ENCODE data around the gene ZBTB17.
"Not testable (repeated sequence)": the region's sequence is repeated elsewhere in the genome, so short reads cannot be mapped to it uniquely, and the experiment has no call there.

ZBTB17 gene

DNA sequence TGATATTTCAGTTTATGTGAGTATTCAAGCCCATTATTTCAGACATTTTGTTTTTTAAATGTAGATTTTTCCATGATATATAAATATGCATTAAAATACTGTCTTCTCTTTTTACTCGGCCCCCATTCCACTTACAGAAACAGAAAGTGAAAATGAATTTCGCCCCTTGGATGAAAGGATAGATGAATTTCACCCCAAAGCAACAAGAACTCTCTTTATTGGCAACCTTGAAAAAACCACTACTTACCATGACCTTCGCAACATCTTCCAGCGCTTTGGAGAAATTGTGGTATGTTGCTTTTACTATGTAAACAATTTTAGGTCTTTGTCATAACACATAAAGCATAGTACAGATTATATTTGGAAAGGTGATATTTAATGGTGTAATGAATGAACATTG is 59.9 kb downstream of the ZBTB17 start:
- DNase-seq (ENCODE audit: insufficient read length, low spot score) (no peak), FAIRE-seq (no peak)
- TF ChIP-seq SPI1 (IDR thresholded peaks at IDR 0.05; ENCODE audit: low read depth, low read length) (no peak), PAX5 (IDR thresholded peaks at IDR 0.05; ENCODE audit: insufficient read depth, low read length, severe bottlenecking) (no peak), POLR2A (IDR thresholded peaks at IDR 0.05; ENCODE audit: low read depth, low read length) (no peak), POU2F2 (IDR thresholded peaks at IDR 0.05; ENCODE audit: low read depth, low read length) (no peak), POLR2AphosphoS5 (IDR thresholded peaks at IDR 0.05; ENCODE audit: low read depth, low read length) (no peak), TAF1 (IDR thresholded peaks at IDR 0.05; ENCODE audit: low read depth, low read length) (no peak)

DNA sequence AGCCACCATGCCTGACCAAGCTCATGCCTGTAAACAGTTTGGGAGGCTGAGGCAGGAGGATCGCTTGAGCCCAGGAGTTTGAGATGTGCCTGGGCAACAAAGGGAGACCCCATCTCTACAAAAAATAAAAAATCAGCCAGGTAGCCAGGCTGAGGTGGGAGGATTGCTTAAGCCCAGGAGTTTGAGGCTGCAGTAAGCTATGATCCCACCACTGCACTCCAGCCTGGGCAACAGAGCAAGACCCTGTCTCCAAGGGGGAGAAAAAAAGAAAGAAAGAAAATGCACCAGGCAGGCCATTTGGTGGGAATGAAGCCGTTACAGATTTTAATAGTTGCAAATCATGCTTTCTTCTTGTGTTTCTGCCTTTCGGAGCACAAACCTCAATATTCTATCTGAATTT is 62.3 kb downstream of the ZBTB17 start:
- FAIRE-seq; DNase-seq (ENCODE audit: insufficient read length, low spot score): not testable (repeated sequence)

- no peak for FAIRE-seq
- no peak for DNase-seq (ENCODE audit: insufficient read length, low spot score)
- TF ChIP-seq POLR2AphosphoS5 (IDR thresholded peaks at IDR 0.05; ENCODE audit: low read depth, low read length) (no peak), POLR2A (IDR thresholded peaks at IDR 0.05; ENCODE audit: low read depth, low read length) (no peak)
Measured at GRCh38 chr1:15911927-15912326, 64.0 kb downstream of the ZBTB17 start.

- TF ChIP-seq POLR2AphosphoS5 (IDR thresholded peaks at IDR 0.05; ENCODE audit: low read depth, low read length) (no peak), PAX5 (IDR thresholded peaks at IDR 0.05; ENCODE audit: insufficient read depth, low read length, severe bottlenecking) (no peak), POU2F2 (IDR thresholded peaks at IDR 0.05; ENCODE audit: low read depth, low read length) (no peak), SPI1 (IDR thresholded peaks at IDR 0.05; ENCODE audit: low read depth, low read length) (no peak), TAF1 (IDR thresholded peaks at IDR 0.05; ENCODE audit: low read depth, low read length) (no peak), POLR2A (IDR thresholded peaks at IDR 0.05; ENCODE audit: low read depth, low read length) (no peak)
- DNase-seq (ENCODE audit: insufficient read length, low spot score) (no peak), FAIRE-seq (peak; percentile 9)
Measured at GRCh38 chr1:15911141-15911540, 64.8 kb downstream of the ZBTB17 start.

GRCh38 chr1:15908597-15908996 is 67.3 kb downstream of the ZBTB17 start:
- DNase-seq (ENCODE audit: insufficient read length, low spot score) (no peak), FAIRE-seq (no peak)
- TF ChIP-seq PAX5 (IDR thresholded peaks at IDR 0.05; ENCODE audit: insufficient read depth, low read length, severe bottlenecking), result no peak
- TF ChIP-seq POLR2A (IDR thresholded peaks at IDR 0.05; ENCODE audit: low read depth, low read length), result no peak
- no peak for TF ChIP-seq POLR2AphosphoS5 (IDR thresholded peaks at IDR 0.05; ENCODE audit: low read depth, low read length)
- no peak for TF ChIP-seq SPI1 (IDR thresholded peaks at IDR 0.05; ENCODE audit: low read depth, low read length)

DNA sequence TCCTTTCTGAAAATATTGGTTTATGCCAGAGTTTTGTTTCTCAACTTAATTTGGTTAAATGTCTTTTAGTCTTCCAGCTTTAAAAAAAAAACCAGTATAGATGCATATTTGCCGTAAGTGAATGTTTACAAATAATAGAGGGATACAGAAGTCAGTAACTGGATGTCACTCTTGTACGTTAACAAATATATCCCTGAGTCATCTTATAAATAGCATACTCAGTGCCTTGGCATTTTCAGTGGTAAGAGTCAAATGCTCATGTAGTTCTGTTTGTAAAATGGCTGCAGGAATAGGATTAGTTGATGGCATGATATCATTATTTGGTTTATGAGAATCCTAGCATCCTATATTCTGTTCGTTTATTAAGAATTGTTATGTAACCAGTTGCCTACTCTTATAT is 73.0 kb downstream of the ZBTB17 start:
- no peak for DNase-seq (ENCODE audit: insufficient read length, low spot score)
- no peak for FAIRE-seq
- TF ChIP-seq TAF1 (IDR thresholded peaks at IDR 0.05; ENCODE audit: low read depth, low read length), result no peak
- no peak for TF ChIP-seq PAX5 (IDR thresholded peaks at IDR 0.05; ENCODE audit: insufficient read depth, low read length, severe bottlenecking)
- TF ChIP-seq SPI1 (IDR thresholded peaks at IDR 0.05; ENCODE audit: low read depth, low read length), result no peak
- TF ChIP-seq POLR2A (IDR thresholded peaks at IDR 0.05; ENCODE audit: low read depth, low read length), result no peak
- no peak for TF ChIP-seq POU2F2 (IDR thresholded peaks at IDR 0.05; ENCODE audit: low read depth, low read length)
- TF ChIP-seq POLR2AphosphoS5 (IDR thresholded peaks at IDR 0.05; ENCODE audit: low read depth, low read length), result no peak

DNA sequence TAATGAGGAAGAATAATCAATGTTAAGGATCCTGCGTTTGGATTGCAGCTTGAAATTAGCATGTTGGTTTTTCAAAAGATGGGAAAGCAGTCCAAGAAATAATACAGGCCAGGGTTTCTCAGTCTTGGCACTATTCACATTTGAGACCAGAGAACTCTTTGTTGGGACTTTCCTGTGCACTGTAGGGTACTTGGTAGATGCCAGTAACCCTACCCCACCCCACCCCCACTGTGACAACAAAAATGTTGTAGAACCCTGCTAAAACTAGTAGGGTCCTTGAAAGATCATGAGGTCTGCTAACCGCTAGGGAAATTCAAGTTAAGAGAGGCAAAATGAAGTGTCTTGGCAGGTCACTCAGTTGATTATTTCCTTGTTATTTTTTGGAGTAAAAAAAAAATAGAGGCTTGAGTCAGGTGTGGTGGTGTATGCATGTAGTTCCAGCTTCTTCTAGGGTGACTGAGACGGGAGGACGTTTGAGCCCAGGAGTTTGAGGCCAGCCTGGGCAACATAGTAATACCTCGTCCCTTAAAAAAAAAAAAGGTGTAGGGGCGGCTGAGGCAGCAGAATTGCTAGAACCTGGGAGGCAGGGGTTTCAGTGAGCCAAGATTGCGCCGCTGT is 75.1 kb downstream of the ZBTB17 start:
- TF ChIP-seq POLR2AphosphoS5 (IDR thresholded peaks at IDR 0.05; ENCODE audit: low read depth, low read length) (no peak), PAX5 (IDR thresholded peaks at IDR 0.05; ENCODE audit: insufficient read depth, low read length, severe bottlenecking) (no peak), TAF1 (IDR thresholded peaks at IDR 0.05; ENCODE audit: low read depth, low read length) (no peak), POLR2A (IDR thresholded peaks at IDR 0.05; ENCODE audit: low read depth, low read length) (no peak), POU2F2 (IDR thresholded peaks at IDR 0.05; ENCODE audit: low read depth, low read length) (no peak)
- no peak for DNase-seq (ENCODE audit: insufficient read length, low spot score)

DNA sequence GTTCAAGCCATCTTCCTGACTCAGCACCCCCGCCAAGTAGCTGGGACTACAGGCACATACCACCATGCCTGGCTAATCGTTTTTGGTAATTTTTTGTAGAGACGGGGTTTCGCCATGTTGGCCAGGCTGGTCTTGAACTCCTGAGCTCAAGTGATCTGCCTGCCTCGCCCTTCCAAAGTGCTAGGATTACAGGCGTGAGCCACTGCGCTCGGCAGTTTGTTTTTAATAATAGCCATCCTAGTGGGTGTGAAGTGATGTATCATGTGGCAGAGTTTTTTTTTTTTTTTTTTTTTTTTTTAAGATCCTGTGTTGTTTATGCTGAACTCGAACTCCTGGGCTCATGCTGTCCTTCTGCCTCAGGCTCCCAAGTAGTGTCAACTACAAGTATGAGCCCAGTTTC is 76.6 kb downstream of the ZBTB17 start:
- no peak for DNase-seq (ENCODE audit: insufficient read length, low spot score)

More for the DNA sequence above, 75.1 kb downstream of the ZBTB17 start:
- FAIRE-seq, result no peak

DNA sequence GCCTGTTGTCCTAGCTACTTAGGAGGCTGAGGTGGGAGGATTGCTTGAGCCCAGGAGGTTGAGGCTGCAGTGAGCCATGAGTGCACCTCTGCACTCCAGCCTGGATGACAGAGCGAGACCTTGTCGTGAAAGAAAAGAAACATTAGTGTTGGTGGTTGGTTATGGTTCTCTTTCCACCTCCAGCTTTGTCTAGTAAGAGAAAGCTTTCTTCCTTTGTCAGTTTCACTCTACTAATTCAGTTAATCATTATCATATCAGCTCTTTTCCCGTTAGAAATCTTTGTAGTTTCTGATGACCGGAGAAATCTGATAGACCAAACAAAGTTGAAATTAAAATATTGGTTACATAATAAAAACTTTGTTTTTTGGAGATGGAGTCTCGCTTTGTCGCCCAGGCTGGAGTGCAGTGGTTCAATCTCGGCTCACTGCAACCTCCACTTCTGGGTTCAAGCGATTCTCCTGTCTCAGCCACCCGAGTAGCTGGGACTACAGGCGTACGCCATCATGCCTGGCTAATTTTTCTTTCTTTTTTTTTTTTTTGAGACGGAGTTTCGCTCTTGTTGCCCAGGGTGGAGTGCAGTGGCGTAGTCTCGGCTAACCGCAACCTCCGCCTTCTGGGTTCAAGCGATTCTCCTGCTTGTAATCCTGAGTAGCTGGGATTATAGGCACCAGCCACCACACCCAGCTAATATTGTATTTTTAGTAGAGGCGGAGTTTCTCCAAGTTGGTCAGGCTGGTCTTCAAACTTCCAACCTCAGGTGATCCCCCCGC is 78.9 kb downstream of the ZBTB17 start:
- not testable (repeated sequence) for DNase-seq (ENCODE audit: insufficient read length, low spot score); FAIRE-seq

More for the DNA sequence above, 76.6 kb downstream of the ZBTB17 start:
- TF ChIP-seq PAX5 (IDR thresholded peaks at IDR 0.05; ENCODE audit: insufficient read depth, low read length, severe bottlenecking) (no peak), POLR2AphosphoS5 (IDR thresholded peaks at IDR 0.05; ENCODE audit: low read depth, low read length) (no peak), POLR2A (IDR thresholded peaks at IDR 0.05; ENCODE audit: low read depth, low read length) (no peak), TAF1 (IDR thresholded peaks at IDR 0.05; ENCODE audit: low read depth, low read length) (no peak), SPI1 (IDR thresholded peaks at IDR 0.05; ENCODE audit: low read depth, low read length) (no peak), POU2F2 (IDR thresholded peaks at IDR 0.05; ENCODE audit: low read depth, low read length) (no peak)
- no peak for FAIRE-seq

- no peak for TF ChIP-seq POU2F2 (IDR thresholded peaks at IDR 0.05; ENCODE audit: low read depth, low read length)
- TF ChIP-seq SPI1 (IDR thresholded peaks at IDR 0.05; ENCODE audit: low read depth, low read length), result no peak
- no peak for TF ChIP-seq TAF1 (IDR thresholded peaks at IDR 0.05; ENCODE audit: low read depth, low read length)
- no peak for TF ChIP-seq PAX5 (IDR thresholded peaks at IDR 0.05; ENCODE audit: insufficient read depth, low read length, severe bottlenecking)
- TF ChIP-seq POLR2AphosphoS5 (IDR thresholded peaks at IDR 0.05; ENCODE audit: low read depth, low read length), result no peak
- no peak for TF ChIP-seq POLR2A (IDR thresholded peaks at IDR 0.05; ENCODE audit: low read depth, low read length)
- FAIRE-seq (no peak), DNase-seq (ENCODE audit: insufficient read length, low spot score) (no peak)
Measured at GRCh38 chr1:15895233-15895632, 80.7 kb downstream of the ZBTB17 start.

DNA sequence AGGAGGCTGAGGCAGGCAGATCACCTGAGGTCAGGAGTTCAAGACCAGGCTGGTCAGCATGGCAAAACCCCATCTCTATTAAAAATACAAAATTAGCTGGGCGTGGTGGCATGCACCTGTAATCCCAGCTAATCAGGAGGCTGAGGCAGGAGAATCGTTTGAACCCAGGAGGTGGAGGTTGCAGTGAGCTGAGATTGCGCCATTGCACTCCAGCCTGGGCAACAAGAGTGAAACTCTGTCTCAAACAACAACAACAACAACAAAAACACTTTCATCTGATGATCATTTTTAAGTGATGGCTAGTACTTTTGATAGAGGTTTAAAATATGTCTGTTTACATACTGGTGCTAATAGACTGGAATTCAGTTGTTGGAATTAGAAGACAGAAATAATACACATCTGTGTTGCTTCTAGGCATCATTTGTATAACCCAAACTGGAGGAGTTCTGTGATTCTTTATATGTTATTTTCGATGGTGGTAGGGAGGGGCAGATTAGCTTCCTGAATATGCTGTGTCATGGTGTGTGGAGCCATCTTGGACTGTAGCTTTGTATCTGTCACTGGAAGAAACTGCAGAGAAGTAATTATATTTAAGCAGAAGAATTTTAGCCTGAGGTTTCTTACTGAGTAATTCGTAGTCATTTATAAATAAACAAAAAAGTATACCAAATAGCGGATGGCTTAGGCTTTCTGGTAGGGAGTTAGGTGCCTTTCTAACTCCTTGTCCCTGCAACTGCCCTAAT is 82.9 kb downstream of the ZBTB17 start:
- not testable (repeated sequence) for FAIRE-seq

More for the DNA sequence above, 82.9 kb downstream of the ZBTB17 start:
- DNase-seq (ENCODE audit: insufficient read length, low spot score), result not testable (repeated sequence)
